ENCODE measurements around the gene SALL4. TPM values are rescaled to one million over a fixed set of nuclear protein-coding genes. Genes with fewer than 3 reads are reported as not detected.
"Not testable (repeated sequence)": the region's sequence is repeated elsewhere in the genome, so short reads cannot be mapped to it uniquely, and the experiment has no call there.

The SALL4 gene
- total RNA-seq, 1 experiment from 2014 or later = 2.7 TPM

DNA sequence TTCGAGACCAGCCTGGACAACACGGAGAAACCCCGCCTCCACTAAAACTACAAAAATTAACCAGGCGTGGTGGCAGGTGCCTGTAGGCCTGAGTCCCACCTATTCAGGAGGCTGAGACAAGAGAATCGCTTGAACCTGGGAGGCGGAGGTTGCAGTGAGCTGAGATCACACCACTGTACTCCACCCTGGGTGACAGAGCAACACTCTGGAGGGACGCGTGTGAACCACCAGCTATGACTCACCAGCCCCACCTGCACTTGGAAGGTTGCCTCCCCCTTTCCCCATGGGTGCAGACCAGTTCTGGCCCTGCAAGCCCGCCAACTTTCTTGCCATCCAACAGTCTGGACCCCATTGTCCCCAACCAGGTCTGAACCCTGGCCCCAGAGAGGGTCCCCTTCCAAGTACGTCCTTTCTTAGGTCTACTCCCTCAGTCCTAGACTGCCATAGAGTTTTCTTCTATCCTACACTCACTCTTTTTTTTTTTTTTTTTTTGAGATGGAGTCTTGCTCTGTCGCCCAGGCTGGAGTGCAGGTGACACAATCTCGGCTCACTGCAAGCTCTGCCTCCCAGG lies 63.4 kb downstream of the SALL4 start:
- DNase-seq (ENCODE audit: low spot score) = peak; percentile 85

DNA sequence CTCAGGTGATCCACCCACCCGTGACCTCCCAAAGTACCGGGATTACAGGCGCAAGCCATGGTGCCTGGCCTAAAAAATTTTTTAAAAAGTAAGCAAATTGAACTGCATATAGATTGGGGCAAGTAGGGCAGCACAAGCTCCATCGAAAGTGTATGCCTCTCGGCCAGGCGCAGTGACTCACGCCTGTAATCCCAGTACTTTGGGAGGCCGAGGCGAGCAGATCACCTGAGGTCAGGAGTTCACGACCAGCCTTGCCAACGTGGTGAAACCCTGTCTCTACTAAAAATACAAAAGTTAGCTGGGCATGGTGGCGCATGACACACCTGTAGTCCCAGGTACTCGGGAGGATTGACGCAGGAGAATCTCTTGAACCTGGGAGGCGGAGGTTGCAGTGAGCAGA lies 64.1 kb downstream of the SALL4 start:
- DNase-seq (ENCODE audit: low spot score) = not testable (repeated sequence)

DNA sequence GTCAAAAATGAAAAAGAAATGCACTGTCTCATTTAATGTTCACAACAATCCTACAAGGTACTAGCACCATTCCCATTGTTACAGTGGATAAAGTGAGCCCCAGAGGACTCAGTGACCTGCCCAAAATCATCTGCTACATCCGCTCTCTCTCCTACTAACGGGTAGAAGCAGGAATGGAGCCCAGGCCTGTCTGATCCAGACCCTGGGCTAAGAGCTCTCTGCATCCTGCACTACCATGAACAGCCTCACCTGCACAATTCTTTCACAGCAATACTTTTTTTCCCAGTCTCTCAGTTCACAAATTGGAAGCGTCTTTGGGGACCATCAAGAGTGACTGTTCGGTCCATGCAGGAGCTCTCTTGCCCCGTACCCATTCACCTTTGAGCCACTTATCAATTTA lies 65.4 kb downstream of the SALL4 start:
- DNase-seq (ENCODE audit: low spot score) = no peak

DNA sequence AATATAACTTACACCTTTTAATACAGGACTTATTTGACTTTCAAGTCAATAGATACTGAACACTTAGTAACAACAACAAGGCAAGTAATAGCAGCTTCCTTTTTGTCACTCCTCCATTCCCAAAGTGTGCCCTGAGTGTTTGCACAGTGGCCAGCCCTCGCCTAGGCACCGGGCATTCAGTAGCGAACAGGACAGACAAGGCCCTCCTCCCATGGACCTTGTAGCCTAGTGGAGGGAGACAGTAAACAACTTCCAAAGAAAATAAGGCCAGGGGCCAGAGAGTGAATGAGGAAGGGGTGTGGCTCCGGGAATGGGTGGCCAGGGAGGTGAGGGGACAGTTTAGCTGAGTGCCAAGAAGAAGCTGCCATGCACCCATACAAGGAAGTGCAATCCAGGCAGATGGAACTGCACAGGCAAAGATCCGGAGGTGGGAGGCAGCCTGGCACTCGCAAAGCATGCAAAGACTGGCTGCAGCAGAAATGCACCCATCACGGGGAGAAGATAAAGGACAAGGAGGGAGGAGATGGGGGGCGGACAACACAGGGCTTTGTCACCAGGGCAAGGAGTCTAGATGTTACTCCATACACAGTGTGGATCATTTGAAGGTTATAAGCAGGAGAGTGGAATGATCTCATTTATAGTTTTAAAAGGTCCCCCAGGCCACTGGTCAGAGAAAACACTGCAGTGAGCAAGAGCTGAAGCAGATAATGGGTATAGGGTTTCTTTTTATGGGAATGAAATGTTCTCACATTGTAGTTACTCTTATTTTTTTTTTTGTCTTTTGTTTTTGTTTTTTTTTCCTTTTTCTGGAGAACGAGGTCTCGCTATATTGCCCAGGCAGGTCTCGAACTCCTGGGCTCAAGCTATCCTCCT lies 66.4 kb downstream of the SALL4 start:
- DNase-seq (ENCODE audit: low spot score) = peak; percentile 60

DNA sequence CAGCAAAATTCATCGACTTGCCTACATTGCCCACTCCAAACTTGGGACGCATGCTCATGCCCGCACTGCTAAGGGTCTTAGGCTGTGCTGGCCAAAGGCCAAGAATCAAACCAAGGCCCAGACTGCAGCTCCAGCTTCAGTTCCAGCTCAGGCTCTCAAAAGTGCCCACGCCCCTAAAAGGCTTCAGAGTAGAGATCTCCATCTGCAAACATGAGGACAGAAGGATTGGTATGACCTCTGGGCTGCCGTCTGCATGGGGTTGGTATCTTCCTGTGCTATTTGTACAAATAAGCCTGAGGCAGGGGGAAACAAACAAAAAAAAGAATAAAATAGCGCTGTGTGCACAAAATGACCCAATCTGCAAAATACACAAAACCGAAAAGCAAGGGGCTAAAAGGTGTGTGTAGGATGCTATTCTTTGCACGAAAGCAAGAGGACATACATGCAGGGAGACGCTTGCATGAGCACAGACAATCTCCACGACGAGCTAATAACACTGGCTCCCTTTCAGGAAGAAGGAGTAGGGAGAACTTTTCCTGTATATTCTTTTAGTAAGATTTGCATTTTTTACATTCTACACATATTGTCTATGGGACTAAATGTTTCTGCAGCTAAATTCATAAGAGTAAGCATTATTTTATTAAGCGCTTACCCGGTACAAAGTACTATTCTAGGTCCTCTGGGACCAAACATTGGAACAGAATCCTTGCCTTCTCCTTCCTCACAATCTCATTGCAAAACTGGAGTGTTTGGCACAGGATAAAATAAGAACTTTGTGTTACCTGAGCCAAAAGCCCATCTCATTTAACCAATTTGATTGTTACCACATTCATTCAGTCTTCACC lies 67.2 kb downstream of the SALL4 start:
- DNase-seq (ENCODE audit: low spot score) = no peak

DNA sequence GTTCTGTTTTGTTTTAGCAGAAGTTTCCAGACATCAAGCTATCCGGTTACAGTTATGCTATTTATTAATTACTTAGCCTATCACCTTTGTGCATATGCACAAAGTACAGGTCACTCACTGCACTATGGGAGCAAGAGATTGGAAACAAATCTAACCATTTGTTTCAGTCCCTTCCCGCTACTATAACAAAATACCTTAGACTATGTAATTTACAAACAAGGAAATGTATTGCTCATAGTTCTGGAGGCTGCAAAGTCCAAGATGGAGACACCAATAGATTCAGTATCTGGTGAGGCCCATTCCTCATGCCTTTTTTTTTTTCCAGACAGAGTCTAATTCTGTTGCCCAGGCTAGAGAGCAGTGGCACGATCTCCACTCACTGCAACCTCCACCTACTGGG lies 69.3 kb downstream of the SALL4 start:
- DNase-seq (ENCODE audit: low spot score) = no peak

Other genes with a start within 250 kb of the SALL4 start
- gene ATP9A, start 34.1 kb downstream of the SALL4 start, total RNA-seq (2014; rRNA removed; shearing (Covaris generic)) = 55.1 and 70.3 TPM in 2 replicates

Measured in HT-29 (cell line).